8988T (cell line): ENCODE measurements around the gene COASY.

Experiments
- DNase-seq: peaks from one replicate; pipeline ENCODE4 v3.0.0; 2011

Gene COASY

GRCh38 chr17:42561897-42562387 is at the start of gene COASY:
TSS of gene COASY (plus strand) at chr17:42562148. CDS start at chr17:42562623, 475 bp downstream.
- peak; percentile 96 for DNase-seq

GRCh38 chr17:42512246-42512645 is 49.7 kb upstream of the COASY start:
- no peak for DNase-seq

- DNase-seq = no peak
Observed at GRCh38 chr17:42512733-42513251, 49.2 kb upstream of the COASY start.

- DNase-seq = no peak
Observed at GRCh38 chr17:42513686-42514085, 48.3 kb upstream of the COASY start.

GRCh38 chr17:42514279-42514678 is 47.7 kb upstream of the COASY start:
- DNase-seq = no peak

- DNase-seq = no peak
Observed at GRCh38 chr17:42514867-42515266, 47.1 kb upstream of the COASY start.

GRCh38 chr17:42517516-42517915 is 44.4 kb upstream of the COASY start:
- peak; percentile 70 for DNase-seq

- DNase-seq = no peak
Observed at GRCh38 chr17:42518046-42518754, 43.7 kb upstream of the COASY start.

- no peak for DNase-seq
Observed at GRCh38 chr17:42518755-42519545, 43.0 kb upstream of the COASY start.

- peak; percentile 49 for DNase-seq
Observed at GRCh38 chr17:42519546-42520491, 42.1 kb upstream of the COASY start.

GRCh38 chr17:42520540-42520951 is 41.4 kb upstream of the COASY start:
- no peak for DNase-seq

- no peak for DNase-seq
Observed at GRCh38 chr17:42521036-42521435, 40.9 kb upstream of the COASY start.

- no peak for DNase-seq
Observed at GRCh38 chr17:42521666-42522262, 40.2 kb upstream of the COASY start.

- no peak for DNase-seq
Observed at GRCh38 chr17:42522263-42522790, 39.6 kb upstream of the COASY start.

GRCh38 chr17:42522798-42523278 is 39.1 kb upstream of the COASY start:
- no peak for DNase-seq

GRCh38 chr17:42525221-42525620 is 36.7 kb upstream of the COASY start:
- no peak for DNase-seq

- no peak for DNase-seq
Observed at GRCh38 chr17:42526031-42526444, 35.9 kb upstream of the COASY start.

- DNase-seq = no peak
Observed at GRCh38 chr17:42527932-42528331, 34.0 kb upstream of the COASY start.

- no peak for DNase-seq
Observed at GRCh38 chr17:42529061-42529460, 32.9 kb upstream of the COASY start.

- no peak for DNase-seq
Observed at GRCh38 chr17:42530952-42531454, 30.9 kb upstream of the COASY start.
